Measurements from ENCODE around the gene P3H1. TPM values are rescaled to one million over a fixed set of nuclear protein-coding genes. Genes with fewer than 3 reads are reported as not detected.
"Not testable (repeated sequence)": the region's sequence is repeated elsewhere in the genome, so short reads cannot be mapped to it uniquely, and the experiment has no call there.

The P3H1 gene
- polyA plus RNA-seq (2012; ENCODE audit: insufficient read depth, insufficient read length, low read depth) = 49.6 TPM

- peak; percentile 97 for DNase-seq
- H3K4me3 ChIP-seq (ENCODE audit: low read depth, low read length) = peak within 1 kb of the TSS; percentile 83
- TF ChIP-seq CTCF (IDR thresholded peaks at IDR 0.05; ENCODE audit: low read depth, low read length) = no peak
- H3K27me3 ChIP-seq = no peaks in the 10 kb centered on the region
- no peaks in the 10 kb centered on the region for H3K9me3 ChIP-seq
- H3K36me3 ChIP-seq = no peaks in the 10 kb centered on the region
- H3K4me1 ChIP-seq = no peaks in the 10 kb centered on the region
Observed at GRCh38 chr1:42766741-42767509, at the start of gene P3H1, which contains the start of gene C1orf50. Gene P3H1 (minus strand): TSS chr1:42767028. CDS start chr1:42766971, 57 bp downstream. Gene C1orf50 (plus strand): TSS chr1:42767249. CDS start chr1:42767312, 63 bp downstream.

GRCh38 chr1:42815941-42816584 lies 49.2 kb upstream of the P3H1 start:
- Histone ChIP-seq H3K27me3 (no peaks in the 10 kb centered on the region), H3K36me3 (no peaks in the 10 kb centered on the region), H3K4me3 (ENCODE audit: low read depth, low read length) (peak overlapping the region; percentile 71), H3K4me1 (0 out of 2 replicates have a peak, but pooled peaks cover 3% of the 10 kb centered on the region), H3K9me3 (no peaks in the 10 kb centered on the region)
- DNase-seq = no peak
- TF ChIP-seq CTCF (IDR thresholded peaks at IDR 0.05; ENCODE audit: low read depth, low read length) = no peak

- DNase-seq; H3K9me3 ChIP-seq; H3K4me3 ChIP-seq (ENCODE audit: low read depth, low read length); H3K27me3 ChIP-seq; H3K4me1 ChIP-seq; H3K36me3 ChIP-seq: not testable (repeated sequence)
Observed at GRCh38 chr1:42814815-42815214, 48.0 kb upstream of the P3H1 start.

- Histone ChIP-seq H3K36me3 (no peaks in the 10 kb centered on the region), H3K4me3 (ENCODE audit: low read depth, low read length) (no peak overlapping the region)
Observed at GRCh38 chr1:42807056-42807668, 40.3 kb upstream of the P3H1 start.

GRCh38 chr1:42806593-42806992 lies 39.8 kb upstream of the P3H1 start:
- H3K4me1 ChIP-seq = 0 out of 2 replicates have a peak, but pooled peaks cover 3% of the 10 kb centered on the region
- no peaks in the 10 kb centered on the region for H3K9me3 ChIP-seq
- no peak for DNase-seq
- no peak overlapping the region for H3K4me3 ChIP-seq (ENCODE audit: low read depth, low read length)
- no peak for TF ChIP-seq CTCF (IDR thresholded peaks at IDR 0.05; ENCODE audit: low read depth, low read length)
- no peaks in the 10 kb centered on the region for H3K27me3 ChIP-seq
- H3K36me3 ChIP-seq = no peaks in the 10 kb centered on the region

More at GRCh38 chr1:42807056-42807668, 40.3 kb upstream of the P3H1 start:
- Histone ChIP-seq H3K27me3 (no peaks in the 10 kb centered on the region), H3K9me3 (no peaks in the 10 kb centered on the region), H3K4me1 (0 out of 2 replicates have a peak, but pooled peaks cover 3% of the 10 kb centered on the region)
- no peak for TF ChIP-seq CTCF (IDR thresholded peaks at IDR 0.05; ENCODE audit: low read depth, low read length)
- DNase-seq = no peak

GRCh38 chr1:42806171-42806570 lies 39.3 kb upstream of the P3H1 start:
- H3K9me3 ChIP-seq = no peaks in the 10 kb centered on the region
- H3K36me3 ChIP-seq = no peaks in the 10 kb centered on the region
- no peak for DNase-seq
- H3K27me3 ChIP-seq = no peaks in the 10 kb centered on the region
- H3K4me1 ChIP-seq = 0 out of 2 replicates have a peak, but pooled peaks cover under 1% of the 10 kb centered on the region
- no peak overlapping the region for H3K4me3 ChIP-seq (ENCODE audit: low read depth, low read length)
- TF ChIP-seq CTCF (IDR thresholded peaks at IDR 0.05; ENCODE audit: low read depth, low read length) = no peak
